GM04504 (cell line): ENCODE measurements around the gene CADPS.

Experiments
- DNase-seq: peaks from one replicate; pipeline ENCODE4 v3.0.0-alpha.2; 2012; ENCODE audit warnings: low read depth

The CADPS gene

DNA sequence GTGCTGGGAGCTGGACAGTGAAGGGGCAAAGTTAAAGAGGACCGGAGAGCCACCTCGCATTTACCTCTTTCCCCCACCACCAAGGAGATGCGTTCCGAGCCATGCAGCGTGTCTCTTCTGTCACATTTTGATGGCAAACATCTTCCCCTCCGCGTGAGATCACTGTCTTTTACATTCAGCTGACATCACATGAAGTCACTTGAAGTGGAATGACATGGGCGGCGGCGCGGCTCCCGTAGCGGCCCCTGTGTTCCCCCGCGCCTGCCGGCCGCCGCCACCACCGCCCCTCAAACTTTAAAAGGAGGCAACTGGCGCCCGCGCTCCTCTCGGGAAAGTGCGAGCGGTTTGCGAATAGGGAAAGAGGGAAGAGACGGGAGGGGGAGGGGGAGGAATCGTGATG lies 502.0 kb downstream of the CADPS start, which contains the start of gene FEZF2:
Gene FEZF2 (minus strand): TSS at position 336 of the 400 bp plus-strand sequence. CDS start 682 bp downstream, outside the sequence.
- DNase-seq, result no peak

DNA sequence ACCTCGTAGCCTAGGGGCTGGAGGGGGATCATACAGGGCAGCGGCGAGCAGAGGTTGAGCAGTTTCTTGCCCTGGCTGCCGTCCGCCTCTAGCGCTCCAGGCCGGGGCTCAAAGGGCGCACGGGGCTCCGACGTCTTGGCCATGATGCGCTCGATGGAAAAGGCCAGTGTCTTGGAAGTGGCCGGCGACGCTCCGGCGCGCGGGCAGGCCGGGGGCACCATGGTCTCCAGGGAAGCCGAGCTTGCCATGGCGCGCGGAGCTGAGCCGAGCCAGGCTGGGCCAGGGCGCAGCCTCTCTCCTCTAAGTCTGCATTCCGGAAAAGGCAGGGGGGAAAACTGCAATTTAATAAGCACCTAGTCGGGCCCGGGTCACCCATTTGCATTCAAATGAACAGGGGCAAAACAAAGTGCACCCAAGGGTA lies 502.6 kb downstream of the CADPS start:
- no peak for DNase-seq

DNA sequence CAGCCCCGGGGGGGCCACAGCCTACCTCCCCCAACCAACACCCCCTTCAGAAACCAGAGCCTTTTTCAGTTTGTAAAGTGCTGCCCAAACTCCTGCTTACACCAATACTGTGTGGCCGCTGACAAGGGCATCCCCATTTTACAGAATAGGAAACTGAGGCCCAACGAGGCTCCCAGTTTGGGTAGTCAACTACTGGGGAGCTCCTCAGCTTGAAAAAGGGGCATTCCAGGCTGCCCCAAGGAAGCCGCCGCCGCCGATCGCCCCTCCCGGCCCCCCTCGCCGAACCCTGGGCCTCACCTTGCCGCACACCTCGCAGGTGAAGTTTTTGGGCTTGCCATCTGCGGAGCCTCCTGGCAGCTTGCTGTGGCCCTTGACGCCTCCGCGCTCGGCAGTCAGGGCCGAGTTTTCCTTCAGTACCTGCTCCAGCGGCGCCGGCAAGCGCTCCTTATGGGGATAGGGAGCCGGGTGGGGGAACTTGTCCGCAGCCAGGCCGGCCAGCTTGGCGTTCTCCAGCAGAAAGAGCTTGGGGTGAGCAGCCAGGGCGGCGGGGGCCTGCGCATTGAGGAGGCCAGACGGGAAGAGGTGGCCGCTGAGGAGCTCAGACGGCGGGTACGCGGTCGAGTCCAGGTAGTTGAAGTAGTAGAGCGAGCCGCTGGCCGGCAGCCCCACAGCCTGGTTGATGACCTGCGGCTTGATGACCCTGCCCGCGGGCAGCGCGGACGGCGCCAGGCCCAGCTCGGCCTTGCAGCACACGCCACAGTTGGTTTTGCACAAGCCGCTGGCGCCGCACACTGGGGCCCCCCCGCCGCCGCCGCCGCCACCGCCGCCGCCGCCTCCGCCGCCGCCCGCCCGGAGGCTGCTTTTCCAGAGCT lies 503.3 kb downstream of the CADPS start:
- DNase-seq, result no peak

DNA sequence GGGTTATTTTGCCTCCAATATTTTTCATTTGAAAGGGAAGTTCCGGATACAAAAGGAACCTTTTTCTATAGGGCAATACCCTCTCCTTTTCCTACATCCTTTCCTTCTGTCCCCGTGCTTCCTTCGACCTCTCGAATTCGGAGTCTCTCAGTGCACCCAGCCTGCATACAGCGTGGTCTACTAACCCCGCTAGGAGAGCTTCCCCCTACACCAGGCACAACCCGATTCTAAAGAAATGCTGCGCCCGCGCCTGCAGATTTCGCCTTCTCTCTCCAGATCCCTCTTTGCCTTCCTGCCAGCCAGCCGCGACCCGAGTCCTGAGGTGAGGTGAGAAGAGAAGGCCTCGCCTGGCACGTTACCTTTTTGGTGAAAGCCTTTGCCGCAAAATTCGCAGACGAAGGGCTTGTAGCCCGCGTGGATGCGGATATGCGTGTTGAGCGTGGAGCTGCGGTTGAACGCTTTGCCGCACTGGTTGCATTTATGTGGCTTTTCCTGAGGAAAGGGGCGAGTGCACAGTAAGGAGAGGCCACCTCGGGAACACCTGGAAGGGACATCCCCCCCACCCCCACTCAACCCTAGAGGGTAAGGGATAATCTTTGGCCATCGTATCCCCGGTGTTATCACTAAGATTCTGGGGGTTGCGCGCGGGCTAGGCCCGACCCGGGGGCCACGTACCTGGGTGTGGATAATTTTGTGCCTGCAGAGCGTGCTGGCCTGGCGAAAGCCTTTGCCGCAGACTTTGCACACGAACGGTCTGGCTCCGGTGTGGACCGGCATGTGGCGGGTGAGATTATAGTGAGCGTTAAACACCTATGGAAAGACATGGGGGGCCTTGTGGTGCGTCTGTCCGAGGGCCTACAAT lies 504.1 kb downstream of the CADPS start:
- DNase-seq, result no peak

DNA sequence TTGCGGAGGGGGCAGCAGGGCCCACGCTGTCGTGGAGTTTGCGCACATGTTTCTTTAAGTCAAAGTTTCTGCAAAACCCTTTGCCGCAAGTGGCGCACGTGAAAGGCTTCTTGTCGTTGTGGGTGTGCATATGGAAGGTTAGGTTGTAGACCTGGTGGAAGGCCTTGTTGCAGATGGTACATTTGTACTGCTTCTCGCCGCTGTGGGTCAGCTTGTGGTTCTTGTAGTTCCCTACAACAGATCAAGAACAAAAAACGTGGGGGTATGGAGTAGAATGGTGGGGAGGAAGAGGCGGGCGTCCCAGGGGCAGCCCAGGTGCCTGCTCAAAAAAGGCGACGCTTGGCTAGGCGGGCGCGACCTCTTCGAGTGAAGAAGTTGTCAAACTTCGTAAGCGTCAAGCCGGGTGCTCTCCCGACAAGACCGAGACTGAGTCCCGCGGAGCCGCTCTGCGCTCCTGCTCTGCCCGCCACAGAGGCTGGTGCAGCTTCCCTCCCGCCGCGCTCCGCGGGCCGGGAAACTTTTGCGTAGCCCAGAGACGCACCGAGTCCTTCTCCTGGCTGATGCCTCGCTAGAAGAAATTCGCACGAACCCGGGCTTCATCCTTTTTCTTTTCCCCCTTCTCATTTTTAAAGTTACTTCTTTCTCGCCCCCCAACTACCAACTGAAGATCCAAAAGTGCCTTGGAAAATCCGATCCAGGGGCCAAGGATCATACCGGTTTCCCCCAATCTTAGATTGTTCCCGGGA lies 504.9 kb downstream of the CADPS start:
- no peak for DNase-seq

DNA sequence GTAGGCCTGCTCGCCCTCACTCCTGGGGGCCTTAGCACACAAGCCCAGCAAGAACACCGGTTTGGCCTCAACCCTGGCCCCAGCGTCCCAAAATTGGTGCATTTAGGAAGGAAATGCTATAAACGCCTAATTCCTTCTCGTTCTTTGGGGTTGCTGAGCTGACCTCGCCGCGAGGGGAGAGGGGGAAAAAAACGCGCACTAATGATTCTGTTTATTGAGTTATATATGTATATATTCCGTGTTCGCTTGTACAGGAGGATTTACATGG lies 505.8 kb downstream of the CADPS start:
- no peak for DNase-seq

DNA sequence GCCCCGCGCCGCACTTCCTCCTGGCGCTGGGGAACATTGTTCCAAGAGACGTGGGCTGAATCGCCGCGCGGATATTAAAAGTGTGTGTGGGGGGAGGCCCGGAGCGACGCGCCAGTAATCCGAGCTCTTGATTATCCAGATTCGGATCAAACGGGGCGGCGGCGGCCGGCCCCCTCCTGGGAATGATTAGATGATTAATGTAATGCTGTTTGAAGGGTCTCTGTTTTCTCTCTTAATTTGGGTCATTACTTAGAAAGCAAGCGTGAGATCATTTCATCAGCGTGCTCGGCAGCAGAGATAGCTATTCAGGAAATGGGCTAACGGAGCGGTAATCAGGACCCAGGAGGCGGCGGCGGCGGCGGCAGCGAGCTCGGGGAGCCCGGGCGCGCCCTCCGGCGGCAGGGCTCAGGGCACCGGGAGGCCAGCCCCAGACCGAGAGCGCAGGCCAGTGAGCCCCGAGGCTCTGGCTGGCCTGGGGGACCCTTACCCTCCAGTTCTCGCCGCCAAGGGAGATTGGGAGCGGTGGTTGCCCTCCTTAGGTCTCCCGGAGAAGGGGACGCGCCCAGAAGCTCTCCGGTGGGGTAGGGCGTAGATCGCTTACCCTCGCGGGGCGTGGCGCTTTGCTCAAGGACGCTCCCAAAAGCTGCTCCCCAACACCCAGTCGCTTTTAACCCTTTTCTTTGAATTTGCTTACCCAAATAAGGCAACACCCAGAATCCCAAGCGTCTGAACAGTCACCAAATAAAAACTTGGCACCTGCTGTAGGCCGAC lies 506.3 kb downstream of the CADPS start:
- no peak for DNase-seq

DNA sequence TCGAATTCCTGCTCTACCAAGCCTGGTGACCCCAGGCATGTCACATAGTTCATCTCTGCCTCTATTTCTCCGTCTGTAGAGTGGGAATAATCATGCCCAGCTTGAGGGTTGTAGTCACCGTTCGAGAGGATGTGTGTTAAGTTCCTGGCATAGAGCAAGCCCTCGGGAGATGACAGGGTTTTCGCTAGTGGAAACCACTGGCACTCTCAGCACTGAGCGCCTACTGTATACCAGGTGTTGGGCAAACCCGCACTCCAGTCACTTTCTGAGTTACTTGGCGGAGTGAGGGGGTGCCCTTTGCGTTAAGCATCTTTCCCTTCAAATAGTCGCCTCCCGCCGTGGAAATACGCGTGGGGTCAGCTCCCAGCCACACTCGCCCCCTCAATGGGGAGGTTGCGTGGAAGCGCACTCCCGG lies 506.9 kb downstream of the CADPS start:
- DNase-seq, result no peak

DNA sequence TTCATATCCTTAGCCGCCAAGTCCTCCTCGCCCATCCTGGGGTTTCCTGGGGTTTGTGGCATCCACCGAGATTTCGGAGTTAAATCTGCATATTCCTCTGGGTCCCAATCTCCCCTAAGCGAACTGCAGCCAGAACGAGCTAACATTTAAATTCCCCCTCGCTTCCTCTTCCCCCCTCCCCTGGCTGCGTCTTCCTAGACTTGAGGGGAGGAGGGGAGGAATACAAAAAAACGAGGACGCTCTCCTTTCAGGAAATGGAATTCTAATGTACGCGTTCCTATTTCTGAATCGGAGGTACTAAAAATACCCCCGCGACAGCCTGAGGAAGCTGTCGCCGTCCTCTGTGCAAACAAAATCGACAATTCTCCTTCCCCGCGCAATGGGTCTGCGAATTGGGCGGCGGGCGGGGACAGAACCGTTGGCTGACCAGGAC lies 507.4 kb downstream of the CADPS start:
- DNase-seq, result no peak

DNA sequence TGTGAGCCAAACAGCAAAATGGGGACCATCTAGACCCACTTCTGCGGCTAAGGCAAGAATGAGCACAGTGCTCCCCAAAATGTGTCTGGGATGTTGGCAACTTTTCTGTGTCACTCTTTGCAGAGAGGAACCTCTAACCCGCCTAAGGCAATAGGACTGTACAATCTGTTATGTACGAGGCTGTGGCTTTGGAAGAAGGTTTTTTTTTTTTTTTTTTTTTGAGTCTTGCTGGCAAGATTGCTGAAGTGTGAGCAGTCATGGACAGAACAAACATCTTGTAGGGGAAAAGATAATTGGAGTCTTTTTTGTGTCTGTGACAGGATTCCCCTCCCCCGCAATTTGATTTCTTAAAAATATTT lies 509.1 kb downstream of the CADPS start:
- DNase-seq, result no peak

DNA sequence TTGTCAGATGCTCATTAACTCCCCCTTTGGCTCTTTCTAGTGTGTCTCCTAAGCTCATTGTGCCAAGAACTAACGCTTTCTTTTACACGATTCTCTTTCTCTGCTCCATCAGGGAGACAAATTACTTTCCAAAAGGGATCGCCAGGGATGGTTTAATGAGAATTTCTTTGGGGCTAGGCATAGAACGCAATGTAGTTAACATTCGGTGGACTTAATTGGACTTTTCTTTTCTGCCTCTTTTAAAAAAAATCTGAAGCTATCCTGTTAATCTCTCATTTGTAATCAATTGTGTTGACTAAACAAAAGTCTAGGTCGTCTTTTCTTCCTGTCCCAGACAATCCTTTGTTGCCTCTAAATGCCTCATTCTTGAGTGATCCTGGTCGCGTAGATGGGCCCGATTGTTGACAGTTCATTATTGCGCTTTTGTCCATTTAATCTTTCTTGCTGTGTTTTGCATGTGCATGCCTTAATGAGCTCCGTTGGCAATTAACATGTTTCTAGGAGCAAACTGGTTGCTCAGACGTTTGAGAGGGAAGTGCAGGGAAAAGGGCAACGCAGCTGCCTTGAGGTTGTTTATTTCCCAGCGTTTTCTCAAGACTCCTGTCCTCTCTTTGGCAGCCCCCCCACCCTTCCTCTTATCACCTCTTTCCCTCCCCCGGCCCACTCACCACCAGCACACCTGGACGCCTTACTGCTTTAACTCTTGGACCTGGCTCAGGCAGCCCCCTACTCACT lies 509.7 kb downstream of the CADPS start:
- no peak for DNase-seq

DNA sequence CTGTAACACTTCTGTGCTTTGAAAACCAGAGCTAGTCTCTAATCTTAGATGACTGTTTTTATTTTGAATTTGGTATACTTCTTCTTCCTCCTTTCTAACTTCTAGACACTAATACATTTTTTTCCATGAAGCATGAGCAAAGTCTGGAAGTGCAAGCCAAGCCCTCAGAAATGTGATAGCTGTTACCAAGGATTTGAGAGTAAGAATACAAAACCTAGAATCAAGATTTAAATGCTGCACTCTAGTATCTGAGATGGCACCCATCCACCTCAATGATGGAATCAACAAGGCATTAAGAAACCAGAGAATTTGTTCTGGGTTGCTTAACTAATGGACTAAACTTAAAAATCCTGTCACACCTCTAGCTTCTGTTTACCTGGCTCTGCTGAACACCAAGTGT lies 511.0 kb downstream of the CADPS start:
- no peak for DNase-seq

DNA sequence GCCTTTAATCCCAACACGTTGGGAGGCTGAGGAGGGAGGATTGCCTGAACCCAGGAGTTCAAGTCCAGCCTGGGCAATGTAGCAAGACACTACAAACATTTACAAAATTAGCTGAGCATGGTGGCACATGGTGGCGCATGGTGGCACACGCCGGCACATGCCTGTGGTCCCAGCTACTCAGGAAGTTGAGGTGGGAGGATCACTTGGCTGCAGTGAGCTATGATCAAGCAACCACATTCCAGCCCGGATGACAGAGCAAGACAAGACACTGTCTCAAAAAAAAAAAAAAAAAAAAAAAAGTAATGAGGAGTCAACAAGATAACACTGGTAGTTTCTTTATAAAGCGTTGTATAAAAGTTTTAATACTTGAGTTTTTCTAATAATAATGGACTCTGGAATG lies 511.9 kb downstream of the CADPS start:
- DNase-seq, result no peak

DNA sequence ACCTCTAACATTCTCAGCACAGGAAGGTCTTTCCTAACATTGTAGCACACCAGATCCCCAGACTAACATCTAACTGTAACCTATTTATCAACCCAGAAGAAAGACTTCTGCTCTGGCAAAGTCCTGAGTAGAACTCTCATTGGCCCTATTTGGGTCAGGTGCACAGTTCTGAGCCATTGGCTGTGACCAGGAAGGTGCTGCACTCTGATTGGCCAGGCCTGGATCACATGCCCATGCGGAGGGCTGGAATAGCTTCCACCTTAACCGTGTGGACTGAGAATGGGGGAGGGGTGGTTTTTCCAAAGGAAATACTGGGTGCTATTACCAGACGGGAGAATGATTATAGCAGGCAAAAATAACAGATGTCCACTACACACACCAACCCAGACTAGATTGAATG lies 513.4 kb downstream of the CADPS start:
- DNase-seq, result no peak

DNA sequence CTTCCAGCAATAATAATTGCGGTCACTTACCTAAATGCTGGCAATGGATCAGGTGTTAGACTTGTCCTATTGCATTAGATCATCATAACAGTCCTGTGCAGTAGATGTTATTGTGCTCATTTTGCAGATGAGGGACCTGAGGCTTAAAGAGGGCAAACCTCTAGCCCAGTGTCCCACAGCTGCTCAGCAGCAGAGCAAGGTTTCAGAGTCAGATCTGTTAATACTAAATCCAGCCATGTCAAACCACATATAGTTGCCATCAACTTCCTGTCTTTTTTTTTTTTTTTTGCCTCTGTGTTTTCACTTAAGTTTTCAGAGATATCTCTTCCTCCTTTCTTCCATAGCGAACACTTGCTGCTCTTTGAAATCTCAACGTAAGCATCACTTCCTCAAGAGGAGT lies 514.0 kb downstream of the CADPS start:
- DNase-seq, result no peak

DNA sequence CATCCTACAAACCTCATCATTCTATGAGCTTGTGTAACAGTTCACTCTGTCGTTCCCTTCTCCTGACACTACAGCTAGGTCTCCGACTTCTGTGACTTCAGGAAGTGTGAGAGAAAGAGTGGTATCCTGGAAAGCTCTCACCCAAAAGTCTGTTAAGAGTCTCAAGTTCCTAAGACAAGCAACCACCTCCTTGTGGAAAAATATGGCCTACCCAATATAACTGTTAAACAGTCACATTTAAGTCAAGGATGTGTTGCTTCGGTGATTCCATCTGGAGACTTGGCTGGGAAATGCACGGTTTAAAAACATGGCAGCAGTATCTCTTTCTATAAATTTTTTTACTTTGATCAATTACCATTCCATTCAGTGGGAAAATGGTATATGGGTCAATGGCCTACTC lies 515.7 kb downstream of the CADPS start:
- no peak for DNase-seq

DNA sequence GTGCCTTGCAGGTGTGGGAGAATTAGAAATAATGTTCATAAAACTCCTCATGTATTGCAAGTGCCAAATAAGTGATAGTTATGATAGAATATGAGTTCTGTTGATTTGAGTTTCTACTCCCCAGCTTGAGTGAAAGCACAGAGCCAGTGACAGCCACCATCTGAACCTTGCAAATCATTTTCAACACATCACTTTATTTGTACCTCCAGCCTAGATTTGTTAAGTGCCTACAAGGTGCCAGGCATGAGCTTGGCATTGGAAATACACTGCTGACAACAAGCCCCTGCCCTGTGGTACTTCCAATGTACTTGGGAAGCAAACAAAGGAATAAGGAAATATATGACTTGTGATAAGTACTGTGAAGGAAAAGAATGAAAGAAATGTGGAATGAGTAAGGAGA lies 518.9 kb downstream of the CADPS start:
- no peak for DNase-seq

DNA sequence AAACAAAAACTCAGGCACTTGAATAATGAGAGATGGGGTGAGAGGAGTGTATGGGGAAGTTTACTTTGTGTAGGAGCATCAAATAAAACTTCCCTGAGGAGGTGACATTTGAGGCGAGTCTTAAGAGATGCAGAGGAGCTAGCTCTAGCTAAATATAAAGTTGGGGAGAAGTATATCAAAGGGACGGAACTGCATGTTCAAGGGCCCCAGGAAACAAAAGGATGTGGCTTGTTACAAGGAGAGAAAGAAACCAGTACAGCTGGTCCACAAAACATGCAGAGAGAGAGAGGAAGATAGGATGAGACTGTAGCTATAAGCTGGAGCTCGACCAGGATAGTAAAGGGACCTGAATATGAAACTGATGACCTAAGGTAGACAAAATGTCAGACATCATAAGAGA lies 519.5 kb downstream of the CADPS start:
- DNase-seq, result no peak
